ENCODE data around the gene QKI. TPM values are rescaled to one million over a fixed set of nuclear protein-coding genes. Genes with fewer than 3 reads are reported as not detected.

The QKI gene
- total and polyA plus RNA-seq, 3 donors from 2014 or later, result 148 to 366 (median 315) TPM

- intact Hi-C loops (cut with DNase I; ENCODE audit: low total_unique reads), result no loop called here
- Histone ChIP-seq H3K27ac (no peak overlapping the region), H3K36me3 (ENCODE audit: low read depth, missing control alignments) (no peaks in the 10 kb centered on the region), H3K4me1 (peaks cover 24% of the 10 kb centered on the region), H3K9me3 (no peaks in the 10 kb centered on the region), H3K27me3 (no peaks in the 10 kb centered on the region), H3K4me3 (no peak overlapping the region)
- WGBS, 2 donors, result 21 to 40% methylated on average over 5 of the region's 5 CpGs
- no peak for TF ChIP-seq CTCF (IDR thresholded peaks at IDR 0.05)
- no peak for TF ChIP-seq POLR2A (IDR thresholded peaks at IDR 0.05)
- no peak for DNase-seq
Observed at GRCh38 chr6:163460307-163460782, 45.8 kb downstream of the QKI start.

- TF ChIP-seq CTCF (IDR thresholded peaks at IDR 0.05), result no peak
- TF ChIP-seq POLR2A (IDR thresholded peaks at IDR 0.05), result no peak
- WGBS, 2 donors, result 72 to 82% methylated on average over 3 of the region's 3 CpGs
- no peaks in the 10 kb centered on the region for H3K27me3 ChIP-seq
- H3K4me3 ChIP-seq, result no peak overlapping the region
- no peak overlapping the region for H3K27ac ChIP-seq
- H3K9me3 ChIP-seq, result no peaks in the 10 kb centered on the region
- H3K4me1 ChIP-seq, result peaks cover 24% of the 10 kb centered on the region
- DNase-seq, result no peak
- H3K36me3 ChIP-seq (ENCODE audit: low read depth, missing control alignments), result no peaks in the 10 kb centered on the region
- intact Hi-C loops (cut with DNase I; ENCODE audit: low total_unique reads), result no loop called here
Observed at GRCh38 chr6:163461696-163462095, 47.2 kb downstream of the QKI start.

- Histone ChIP-seq H3K27ac (no peak overlapping the region), H3K36me3 (ENCODE audit: low read depth, missing control alignments) (no peaks in the 10 kb centered on the region), H3K4me1 (peaks cover 19% of the 10 kb centered on the region), H3K9me3 (no peaks in the 10 kb centered on the region), H3K27me3 (no peaks in the 10 kb centered on the region), H3K4me3 (no peak overlapping the region)
- no peak for TF ChIP-seq POLR2A (IDR thresholded peaks at IDR 0.05)
- no peak for TF ChIP-seq CTCF (IDR thresholded peaks at IDR 0.05)
- no peak for DNase-seq
- WGBS, 2 donors, result 85 to 88% methylated on average over 5 of the region's 5 CpGs
- intact Hi-C loops (cut with DNase I; ENCODE audit: low total_unique reads), result no loop called here
Observed at GRCh38 chr6:163463180-163463579, 48.7 kb downstream of the QKI start.

- Histone ChIP-seq H3K27me3 (no peaks in the 10 kb centered on the region), H3K9me3 (no peaks in the 10 kb centered on the region), H3K36me3 (ENCODE audit: low read depth, missing control alignments) (no peaks in the 10 kb centered on the region), H3K27ac (no peak overlapping the region), H3K4me3 (no peak overlapping the region), H3K4me1 (peaks cover 19% of the 10 kb centered on the region)
- 84% methylated on average over 1 of the region's 1 CpG for WGBS, 2 donors
- DNase-seq, result no peak
- TF ChIP-seq POLR2A (IDR thresholded peaks at IDR 0.05) (no peak), CTCF (IDR thresholded peaks at IDR 0.05) (no peak)
- intact Hi-C loops (cut with DNase I; ENCODE audit: low total_unique reads), result no loop called here
Observed at GRCh38 chr6:163463795-163464194, 49.3 kb downstream of the QKI start.

GRCh38 chr6:163466839-163467390 lies 52.4 kb downstream of the QKI start:
- peaks cover 6% of the 10 kb centered on the region for H3K4me1 ChIP-seq
- TF ChIP-seq CTCF (IDR thresholded peaks at IDR 0.05) (no peak), POLR2A (IDR thresholded peaks at IDR 0.05) (no peak)
- H3K4me3 ChIP-seq, result no peak overlapping the region
- no peak for DNase-seq
- no peaks in the 10 kb centered on the region for H3K36me3 ChIP-seq (ENCODE audit: low read depth, missing control alignments)
- H3K27me3 ChIP-seq, result no peaks in the 10 kb centered on the region
- intact Hi-C loops (cut with DNase I; ENCODE audit: low total_unique reads), result no loop called here
- no peak overlapping the region for H3K27ac ChIP-seq
- WGBS, 2 donors, result 89% methylated on average over 3 of the region's 3 CpGs
- H3K9me3 ChIP-seq, result no peaks in the 10 kb centered on the region
